Left ventricle myocardium superior (tissue), 1 donor: ENCODE measurements around the gene VPS41. TPM values are rescaled to one million over a fixed set of nuclear protein-coding genes. Genes with fewer than 3 reads are reported as not detected.

Experiments
- ATAC-seq: fragments of 200-7000 bp; cut with Tn5 transposase; one replicate; pipeline ENCODE4 v1.9.1; 2020; ENCODE audit warnings: mild to moderate bottlenecking, moderate library complexity
- DNase-seq: peaks from one replicate; pipeline ENCODE4 v3.0.0-alpha.2; 2020
- intact Hi-C: fragments of 100-400 bp; cut with micrococcal nuclease; formaldehyde crosslinking; loops from one replicate; pipeline ENCODE4 v1.11.0; 2022
- total RNA-seq: library from RNA; stranded (reverse); fragmentation: NEBNext Ultra II Directional; extraction: Animal tissue kit (Norgen Biotek cat#: 25700); gene quantifications from one replicate; pipeline ENCODE4 v1.2.1, GENCODE V29; 2021
- donor health status: DM: no; HTN: yes; CAD: no; lungs with severe emphysema.

VPS41 gene
- total RNA-seq, 1 donor from 2014 or later: 33.7 TPM

DNA sequence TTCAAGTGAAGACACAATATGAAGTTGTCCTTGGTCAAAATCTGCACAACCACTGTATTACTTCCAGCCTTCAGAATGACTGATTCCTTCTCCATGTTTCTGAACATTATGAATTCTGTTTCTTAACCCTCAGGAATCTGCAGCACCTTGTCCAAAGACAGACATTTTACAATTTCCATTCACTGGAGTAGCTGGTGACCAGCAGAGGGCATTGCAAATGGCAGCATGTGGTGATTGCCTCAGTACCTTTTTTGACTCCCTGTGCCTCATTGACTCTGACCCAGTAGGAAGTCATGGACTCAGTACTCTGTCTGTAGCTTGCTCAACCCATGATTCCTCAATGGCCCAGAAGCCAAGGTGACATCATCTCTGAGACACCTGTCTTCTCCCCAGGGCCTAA is 879 bp upstream of the VPS41 start:
- intact Hi-C loops: no loop called here

DNA sequence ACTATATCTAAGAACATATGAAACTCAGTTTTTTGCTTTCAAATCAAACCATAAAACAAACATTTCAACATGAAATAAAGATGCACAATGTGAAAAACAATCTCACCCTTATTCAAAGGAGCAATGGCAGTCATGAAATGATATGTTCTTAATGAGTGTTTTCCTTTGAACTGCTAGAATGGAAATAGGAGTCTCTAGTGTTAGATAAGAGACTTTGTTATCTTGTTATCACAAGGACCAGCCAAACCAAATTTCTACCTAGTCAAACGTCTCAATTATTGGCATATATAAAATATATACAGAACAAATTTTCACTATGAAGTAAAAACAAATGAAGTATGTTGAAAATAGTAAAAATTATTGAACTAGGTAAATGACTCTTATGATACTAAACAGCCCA is 1.2 kb downstream of the VPS41 start:
- intact Hi-C loops: no loop called here
- DNase-seq (no peak), ATAC-seq (no peak)

More for the DNA sequence above, 879 bp upstream of the VPS41 start:
- no peak for DNase-seq
- ATAC-seq: no peak

DNA sequence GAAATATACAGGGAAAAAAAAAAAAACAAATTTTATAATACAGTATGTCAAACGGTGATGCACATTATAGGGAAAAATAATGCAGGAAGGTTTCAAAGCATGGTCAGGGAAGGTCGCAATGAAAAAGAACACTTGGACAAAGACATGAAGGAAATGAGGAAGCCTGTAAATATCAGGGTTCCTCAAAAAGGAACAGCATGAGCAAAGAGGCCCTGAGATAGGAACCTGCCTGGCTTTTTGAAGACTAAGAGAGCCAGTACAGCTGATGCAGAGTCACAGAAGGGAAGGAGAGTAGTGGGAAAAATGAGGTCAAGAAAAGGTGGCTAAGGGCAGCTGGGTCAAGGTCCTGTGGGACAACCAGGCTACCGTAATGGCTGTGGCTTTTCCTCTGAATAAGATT is 1.9 kb downstream of the VPS41 start:
- DNase-seq (no peak), ATAC-seq (no peak)
- intact Hi-C loops: no loop called here

DNA sequence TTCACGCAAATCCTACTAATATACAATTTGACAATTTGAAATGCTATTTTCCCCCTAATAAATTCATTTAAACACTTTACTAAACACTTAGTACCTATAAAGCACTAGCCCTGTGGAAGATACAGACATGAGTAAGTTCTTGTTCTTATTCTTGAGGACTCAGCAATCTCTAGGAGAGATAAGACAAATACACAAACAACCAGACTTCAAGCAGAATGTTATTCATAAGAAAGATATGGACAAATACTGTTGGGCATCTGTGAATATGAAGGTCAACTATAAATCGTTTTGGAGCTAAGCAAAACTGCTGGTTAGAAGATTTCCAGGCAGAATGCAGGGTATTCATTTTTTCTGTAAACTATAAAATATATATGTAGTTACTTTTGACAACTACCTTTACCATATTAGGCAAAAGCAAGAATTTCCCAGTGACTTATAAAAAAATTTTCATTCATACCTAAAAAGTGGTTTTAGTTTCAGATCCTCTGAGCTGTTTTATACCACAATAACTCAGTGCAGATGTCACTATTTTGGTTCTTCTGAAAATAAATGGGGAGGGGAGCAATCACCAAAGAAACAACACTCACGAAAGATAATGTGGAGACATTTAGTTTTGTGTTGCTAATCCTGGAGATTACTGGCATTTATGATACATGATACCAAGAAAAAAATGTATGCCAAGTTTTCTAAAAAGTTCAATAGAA is 3.8 kb downstream of the VPS41 start:
- intact Hi-C loops: no loop called here

DNA sequence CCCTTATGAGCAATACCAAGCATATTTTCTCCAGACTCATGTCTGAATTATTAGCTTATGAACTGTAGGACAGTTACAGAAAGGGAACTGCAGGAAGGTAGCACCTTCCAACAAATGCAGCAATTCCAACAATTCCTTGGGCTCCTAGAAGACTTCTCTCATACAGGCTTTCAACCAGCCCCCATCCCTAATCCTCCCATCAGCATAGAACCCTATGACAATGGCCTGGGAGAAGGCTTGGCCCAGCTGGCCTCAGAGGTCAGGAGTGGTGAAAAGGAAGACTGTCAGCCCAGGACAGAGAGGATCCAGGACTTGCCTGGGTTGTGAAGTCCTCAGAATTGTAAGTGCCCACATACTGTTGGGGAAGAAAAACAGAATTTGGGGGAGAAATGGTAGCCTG is 5.9 kb downstream of the VPS41 start:
- intact Hi-C loops: no loop called here
- no peak for ATAC-seq
- no peak for DNase-seq

More for the DNA sequence above, 3.8 kb downstream of the VPS41 start:
- DNase-seq: no peak
- no peak for ATAC-seq

DNA sequence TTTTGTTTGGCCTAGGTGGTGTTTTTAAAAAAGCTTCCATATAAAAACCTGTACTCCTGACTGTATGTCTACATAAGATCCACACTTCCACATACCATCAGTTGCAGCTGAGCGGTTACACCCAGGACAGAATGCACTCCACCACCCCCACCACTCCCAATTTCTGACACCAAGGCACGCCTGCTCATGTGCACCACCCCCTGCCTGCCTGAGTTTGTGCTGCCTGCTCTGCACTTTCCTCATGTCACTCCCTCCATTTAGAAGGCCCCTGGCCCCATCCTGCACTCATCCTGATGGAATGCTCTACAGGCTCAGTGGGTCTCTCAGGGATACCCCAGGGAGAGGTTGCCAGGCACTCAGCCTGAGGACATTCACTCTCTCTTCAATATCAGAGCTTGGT is 6.5 kb downstream of the VPS41 start:
- DNase-seq (no peak), ATAC-seq (no peak)
- intact Hi-C loops: no loop called here

DNA sequence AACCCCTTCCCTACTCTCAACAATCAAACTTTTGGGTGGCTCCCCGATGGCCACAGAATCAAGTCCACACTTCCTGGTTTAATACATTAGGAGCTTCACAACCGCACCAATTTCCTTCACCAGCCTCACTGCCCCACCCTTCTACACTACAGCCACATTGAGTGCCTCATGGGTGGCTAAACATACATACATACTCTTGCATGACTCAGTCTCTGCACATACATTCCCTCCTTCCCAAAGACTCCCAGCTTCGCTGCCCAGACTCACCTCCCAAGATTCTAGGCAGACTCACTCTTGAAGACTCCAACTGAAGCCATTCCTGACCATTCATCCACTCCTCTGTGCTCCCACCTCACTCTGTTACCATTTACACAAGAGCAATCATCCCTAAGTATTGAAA is 15.9 kb downstream of the VPS41 start:
- ATAC-seq (no peak), DNase-seq (no peak)
- intact Hi-C loops: no loop called here

DNA sequence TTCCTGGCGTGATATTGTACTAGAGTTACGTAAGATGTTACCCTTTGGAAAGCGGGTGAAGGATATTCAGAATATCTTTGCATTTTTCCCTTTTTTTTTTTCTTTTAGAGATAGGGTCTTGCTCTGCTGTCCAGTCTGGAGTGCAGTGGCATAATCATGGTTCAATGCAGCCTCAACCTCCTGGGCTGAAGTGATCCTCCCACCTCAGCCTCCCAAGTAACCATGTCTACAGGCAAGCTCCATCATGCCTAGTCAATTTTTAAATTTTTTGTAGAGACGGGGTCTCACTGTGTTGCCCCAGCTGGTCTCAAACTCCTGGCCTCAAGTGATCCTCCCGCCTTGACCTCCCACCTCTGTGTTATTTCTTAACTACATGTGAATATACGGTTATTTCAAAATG is 18.4 kb downstream of the VPS41 start:
- DNase-seq: no peak
- no peak for ATAC-seq
- intact Hi-C loops: no loop called here

DNA sequence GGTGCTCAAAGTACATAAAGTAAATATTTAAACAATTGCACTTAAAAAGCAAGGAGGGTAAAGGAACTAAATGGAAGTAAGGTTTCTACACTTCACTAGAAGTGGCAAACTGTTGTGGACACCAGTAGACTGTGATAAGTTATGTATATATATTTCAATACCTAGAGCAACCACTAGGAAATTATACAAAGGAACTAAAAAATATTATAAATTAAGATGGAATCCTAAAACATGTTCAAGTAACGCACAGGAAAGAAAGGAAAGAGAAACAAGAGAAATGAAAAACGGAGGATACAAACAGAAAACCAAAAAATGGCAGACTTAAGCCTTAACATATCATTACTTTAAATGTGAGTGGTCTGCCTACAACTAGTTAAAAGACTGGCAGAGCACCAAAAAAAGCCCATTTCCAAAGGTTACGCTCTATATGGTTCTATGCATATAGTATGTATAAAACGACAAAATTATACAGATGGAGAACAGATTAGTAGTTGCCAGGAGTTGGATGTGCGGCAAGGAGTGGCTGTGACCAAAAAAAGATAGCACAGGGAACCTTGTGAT is 19.0 kb downstream of the VPS41 start:
- DNase-seq (no peak), ATAC-seq (no peak)
- intact Hi-C loops: no loop called here

DNA sequence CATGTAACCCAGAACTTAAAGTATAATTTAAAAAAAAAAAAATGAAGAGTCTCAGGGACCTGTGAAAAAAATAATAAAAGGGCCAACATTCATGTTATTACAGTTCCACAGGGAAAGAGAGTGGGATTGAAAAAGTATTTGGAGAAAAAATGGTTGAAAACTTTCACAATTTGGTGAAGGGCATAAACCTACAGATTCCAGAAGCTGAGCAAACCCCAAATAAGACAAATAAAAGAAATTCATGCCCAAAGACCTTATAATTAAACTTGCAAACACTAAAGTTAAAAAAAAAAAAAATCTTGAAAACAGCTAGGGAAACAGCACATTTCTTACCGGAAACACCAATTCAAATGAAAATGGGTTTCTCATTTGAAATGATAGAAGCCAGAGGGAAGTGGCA is 19.9 kb downstream of the VPS41 start:
- intact Hi-C loops: no loop called here
- ATAC-seq (no peak), DNase-seq (no peak)

DNA sequence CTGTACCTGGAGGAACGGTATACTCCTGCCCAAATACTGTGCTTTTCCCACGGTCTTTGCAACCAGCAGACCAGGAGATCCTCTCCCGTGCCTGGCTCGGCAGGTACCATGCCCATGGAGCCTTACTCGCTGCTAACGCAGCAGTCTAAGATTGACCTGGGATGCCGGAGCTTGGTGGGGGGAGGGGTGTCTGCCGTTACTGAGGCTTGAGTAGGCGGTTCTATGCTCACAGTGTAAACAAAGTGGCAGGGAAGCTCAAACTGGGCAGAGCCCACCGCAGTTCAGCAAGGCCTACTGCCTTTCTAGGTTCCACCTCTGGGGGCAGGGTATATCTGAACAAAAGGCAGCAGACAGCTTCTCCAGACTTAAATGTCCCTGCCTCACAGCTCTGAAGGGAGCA is 22.7 kb downstream of the VPS41 start:
- ATAC-seq: no peak
- no peak for DNase-seq
- intact Hi-C loops: no loop called here

DNA sequence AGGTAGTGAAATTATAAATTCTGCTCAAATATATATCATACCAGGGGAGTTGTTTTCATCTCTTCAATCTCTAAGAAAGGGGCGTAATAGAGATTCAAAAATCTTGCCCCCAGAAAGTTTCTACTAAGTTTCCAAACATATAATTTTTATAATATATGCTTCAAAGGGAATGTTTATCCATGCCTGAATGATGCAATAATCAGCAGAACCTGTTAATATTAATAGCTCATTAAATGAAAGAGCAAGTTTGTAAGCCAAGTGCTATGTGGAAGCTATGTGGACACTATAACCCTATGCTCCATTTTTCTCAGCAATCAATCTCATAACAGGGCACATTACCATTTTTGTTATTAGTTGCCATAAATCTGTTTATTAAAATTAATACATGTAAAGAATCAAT is 25.3 kb downstream of the VPS41 start:
- intact Hi-C loops: no loop called here
- DNase-seq (no peak), ATAC-seq (no peak)

DNA sequence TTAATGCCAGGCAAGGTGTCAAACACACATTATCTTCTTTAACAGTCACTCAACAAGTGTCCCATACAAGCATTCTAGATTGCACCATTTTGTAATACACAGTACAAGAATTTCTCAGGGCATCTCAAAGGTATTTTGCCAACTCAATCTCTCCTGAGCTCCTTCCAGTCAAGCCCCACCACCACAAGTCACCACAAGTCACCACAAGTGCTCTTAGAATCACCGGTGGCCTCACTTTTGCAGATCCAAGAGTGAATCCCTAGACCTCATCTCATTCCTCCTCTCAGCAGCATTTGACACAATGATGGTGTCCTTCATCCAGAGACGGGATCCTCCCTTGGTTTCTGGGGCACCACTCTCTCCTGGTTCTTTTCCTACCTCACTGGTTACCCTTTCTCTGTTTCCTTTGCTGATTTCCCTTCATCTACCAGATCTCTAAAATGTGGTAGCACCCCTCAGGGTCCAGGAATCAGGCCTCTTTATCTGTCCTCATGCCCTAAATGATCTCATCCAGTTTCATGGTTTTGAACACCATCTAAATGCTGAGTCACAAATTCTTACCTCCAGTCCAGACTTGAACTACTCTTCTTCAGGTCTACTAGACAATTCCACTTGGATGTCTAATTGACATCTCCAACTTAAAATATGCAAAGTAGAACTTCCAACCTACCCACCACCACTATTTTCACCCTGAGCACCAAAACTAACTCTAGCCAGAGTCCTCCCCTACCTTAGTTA is 26.9 kb downstream of the VPS41 start:
- ATAC-seq: no peak
- intact Hi-C loops: no loop called here

DNA sequence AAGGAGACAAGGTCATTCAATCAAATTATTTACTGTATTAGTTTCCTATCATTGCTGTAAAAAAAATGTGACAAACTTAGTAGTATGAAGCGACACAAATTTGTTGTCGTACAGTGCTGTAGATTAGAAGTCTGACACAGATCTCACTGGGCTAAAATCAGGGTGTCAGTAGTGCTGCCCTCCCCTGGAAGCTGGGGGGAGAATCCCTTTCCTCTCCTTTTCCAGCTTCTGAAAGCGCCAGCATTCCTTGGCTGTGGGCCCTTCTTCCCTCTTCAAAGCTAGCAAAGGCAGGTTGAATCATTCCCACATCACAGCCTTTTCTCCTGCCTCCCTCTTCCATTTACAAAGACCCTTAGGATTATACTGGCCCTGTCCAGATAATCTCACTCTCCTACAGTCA is 28.0 kb downstream of the VPS41 start:
- no peak for ATAC-seq
- no peak for DNase-seq
- intact Hi-C loops: no loop called here

More for the DNA sequence above, 26.9 kb downstream of the VPS41 start:
- no peak for DNase-seq

DNA sequence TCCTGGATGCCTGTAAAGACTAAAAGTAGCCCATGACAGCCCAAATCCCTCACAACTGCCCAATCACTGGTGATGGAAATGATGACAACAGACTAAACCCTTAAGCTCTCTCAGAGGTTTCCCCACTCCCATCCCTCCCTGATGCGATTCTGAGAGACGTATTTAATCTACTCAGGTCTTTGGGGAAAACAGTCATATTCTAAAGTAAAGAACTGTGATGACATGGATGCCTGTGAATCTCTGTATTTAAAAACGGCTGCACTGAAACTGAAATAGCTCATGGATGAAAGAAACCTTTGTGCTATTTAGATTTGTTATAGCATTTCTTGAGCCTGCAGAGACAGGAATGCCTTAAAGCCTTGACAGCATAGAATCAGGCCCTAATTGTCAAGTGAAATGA is 28.5 kb downstream of the VPS41 start:
- intact Hi-C loops: no loop called here
- DNase-seq: no peak
- no peak for ATAC-seq

DNA sequence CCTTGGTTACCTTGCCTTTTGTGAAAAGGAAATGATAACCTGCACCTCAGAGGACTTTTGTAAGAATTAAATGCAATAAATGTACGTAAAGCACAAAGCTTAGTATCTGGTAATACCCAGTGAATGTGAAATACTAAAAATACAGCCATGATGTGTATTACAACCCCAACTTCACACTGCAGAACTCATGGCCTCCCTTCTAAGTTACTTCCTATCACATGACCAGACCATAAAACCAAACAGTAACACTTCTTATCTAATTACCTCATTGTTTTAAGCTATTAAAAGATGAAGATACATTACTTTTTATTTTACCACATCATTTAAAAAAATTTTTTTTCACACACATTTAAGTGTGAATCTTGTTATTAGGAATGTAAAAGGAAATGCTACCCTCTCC is 29.0 kb downstream of the VPS41 start:
- ATAC-seq (no peak), DNase-seq (no peak)
- intact Hi-C loops: no loop called here

DNA sequence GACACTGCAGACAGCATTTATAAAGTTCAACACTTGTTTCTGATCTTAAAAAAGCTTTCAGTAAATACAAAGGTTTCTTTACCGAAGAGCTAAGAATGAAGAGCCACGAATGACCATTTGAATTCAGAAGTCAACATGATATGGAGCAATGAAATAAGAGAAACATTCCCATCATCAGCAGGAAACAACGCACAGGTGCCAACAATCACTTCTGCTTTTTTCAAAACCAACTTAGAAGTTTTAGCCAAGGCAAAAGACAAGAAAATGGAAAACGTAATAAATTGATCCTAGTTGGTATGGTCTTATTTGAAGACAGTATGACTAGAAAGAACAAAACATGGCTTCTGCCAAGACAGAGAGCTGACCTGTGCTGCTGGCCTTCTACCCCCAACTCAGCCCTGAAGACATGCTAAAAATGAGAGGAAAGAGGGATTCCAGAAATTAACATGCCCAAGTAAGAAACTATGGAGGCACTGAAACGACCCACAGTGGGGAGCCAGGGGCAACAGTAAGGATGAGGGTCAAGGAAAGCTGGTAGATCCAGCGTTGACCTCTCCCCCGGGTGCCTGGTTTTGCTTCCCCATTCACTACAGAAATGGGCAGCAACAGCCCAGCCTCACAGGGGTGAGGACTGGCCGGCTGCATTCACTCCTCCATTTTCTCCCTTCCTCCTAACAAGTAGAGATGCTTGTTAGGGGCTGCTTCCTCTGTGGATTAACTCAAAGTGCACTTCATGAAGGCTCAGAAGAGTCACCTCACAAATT is 30.1 kb downstream of the VPS41 start:
- no peak for ATAC-seq
- intact Hi-C loops: no loop called here

DNA sequence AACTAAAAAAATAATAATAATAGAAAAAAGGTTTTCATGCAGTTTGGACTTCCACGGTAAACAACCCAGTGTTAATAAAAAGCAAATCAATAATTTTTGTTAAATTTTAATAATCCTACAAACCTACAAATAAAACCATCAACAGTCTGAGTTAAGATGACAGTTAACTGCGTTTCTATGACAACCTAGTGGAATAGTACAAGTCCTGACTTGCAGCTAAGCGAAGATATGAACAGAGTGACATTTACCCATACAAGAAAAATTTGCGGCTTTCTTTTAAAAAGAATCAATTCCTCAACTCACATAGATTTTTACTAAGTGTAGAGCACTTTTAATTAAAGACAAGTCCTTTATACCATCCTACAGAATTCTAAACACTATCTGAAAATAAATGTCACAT is 35.6 kb downstream of the VPS41 start:
- no peak for DNase-seq
- intact Hi-C loops: no loop called here
- no peak for ATAC-seq

More for the DNA sequence above, 30.1 kb downstream of the VPS41 start:
- no peak for DNase-seq

DNA sequence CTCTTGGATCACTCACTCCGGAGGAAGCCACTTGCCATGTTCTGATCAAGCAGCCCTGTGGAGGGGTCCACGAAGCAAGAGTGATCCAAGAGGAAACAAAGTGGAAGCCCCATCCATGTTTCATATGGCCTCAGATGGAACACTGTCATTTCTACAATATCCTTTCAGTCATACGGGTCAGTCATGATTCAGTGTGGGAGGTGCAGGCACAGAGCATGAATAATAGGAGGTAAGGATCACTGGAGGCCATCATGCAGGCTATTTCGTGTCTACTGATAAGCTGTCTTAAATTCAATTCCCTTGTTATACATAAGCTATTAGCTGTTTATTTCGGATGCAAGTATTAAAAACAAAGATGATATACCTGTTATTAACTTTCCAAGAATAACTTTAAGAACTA is 36.8 kb downstream of the VPS41 start:
- ATAC-seq (no peak), DNase-seq (no peak)
- intact Hi-C loops: no loop called here

DNA sequence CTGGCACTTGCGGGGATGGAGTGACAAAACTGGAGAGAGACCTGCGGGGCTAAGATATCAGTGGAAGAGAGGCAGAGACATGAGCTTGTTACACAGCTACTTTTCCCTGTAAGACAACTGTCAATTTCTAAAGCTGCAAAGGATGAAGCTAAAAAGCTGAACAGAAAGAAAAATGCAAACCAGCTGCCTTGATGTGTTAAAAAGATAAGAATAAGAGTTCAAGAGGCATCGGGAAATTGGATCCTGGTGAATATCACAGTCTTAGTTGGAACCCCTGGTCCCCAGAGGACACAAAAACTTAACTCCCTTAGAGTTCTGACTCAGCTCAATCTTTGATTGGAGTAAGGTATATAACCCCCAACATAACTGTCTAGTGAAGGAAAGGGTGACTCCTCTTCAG is 38.8 kb downstream of the VPS41 start:
- intact Hi-C loops: no loop called here

More for the DNA sequence above, 38.8 kb downstream of the VPS41 start:
- ATAC-seq (no peak), DNase-seq (no peak)
